HG02759 (cell line): ENCODE measurements around the gene KCNG3.
"Not testable (repeated sequence)": the region's sequence is repeated elsewhere in the genome, so short reads cannot be mapped to it uniquely, and the experiment has no call there.

Experiments
- ATAC-seq: cut with Tn5 transposase; IDR thresholded peaks from one replicate; pipeline ENCODE4 v1.9.1; 2021; ENCODE audit warnings: mild to moderate bottlenecking, moderate library complexity; ENCODE audit not compliant: unreplicated experiment

KCNG3 gene

GRCh38 chr2:42430188-42430587, 63.6 kb downstream of the KCNG3 start:
- no peak for ATAC-seq

DNA sequence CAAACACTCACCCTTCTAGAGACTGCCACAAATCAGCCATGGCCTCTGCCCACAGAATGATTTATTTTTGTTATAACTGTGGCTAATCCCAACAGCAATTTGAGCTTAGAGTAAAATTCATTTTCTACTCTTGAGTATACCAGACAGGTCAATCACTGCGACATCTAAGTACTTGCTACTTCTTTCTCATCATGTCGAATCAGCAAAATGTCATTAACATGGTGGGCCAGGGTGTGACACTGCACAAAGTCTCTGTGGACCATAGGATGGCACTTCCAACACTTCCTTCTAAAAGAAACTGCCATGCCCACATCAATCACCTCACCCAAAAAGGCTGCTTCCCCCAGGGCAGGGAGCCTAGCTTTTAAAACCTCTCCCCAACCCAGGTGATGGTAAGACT, 64.4 kb downstream of the KCNG3 start:
- ATAC-seq: no peak

GRCh38 chr2:42425697-42426096, 68.1 kb downstream of the KCNG3 start:
- no peak for ATAC-seq

DNA sequence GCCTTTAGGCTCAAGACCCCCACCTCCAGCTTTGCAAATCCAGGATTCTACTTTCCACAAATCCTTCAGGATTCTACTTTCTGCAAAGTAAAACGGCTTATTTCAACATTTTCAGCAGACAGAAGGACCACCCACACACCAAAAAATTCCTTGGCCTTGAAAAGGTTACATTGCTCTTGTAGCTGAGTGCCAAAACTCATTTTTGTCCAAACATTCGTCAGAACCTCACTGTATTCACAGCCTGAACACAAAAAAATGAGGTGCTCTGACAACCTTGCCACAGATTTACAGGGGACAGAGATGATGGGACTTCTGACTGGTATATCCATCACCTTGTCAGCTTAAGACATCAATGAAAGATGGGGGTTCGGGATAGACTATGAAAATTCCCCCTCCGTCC, 69.7 kb downstream of the KCNG3 start:
- no peak for ATAC-seq

DNA sequence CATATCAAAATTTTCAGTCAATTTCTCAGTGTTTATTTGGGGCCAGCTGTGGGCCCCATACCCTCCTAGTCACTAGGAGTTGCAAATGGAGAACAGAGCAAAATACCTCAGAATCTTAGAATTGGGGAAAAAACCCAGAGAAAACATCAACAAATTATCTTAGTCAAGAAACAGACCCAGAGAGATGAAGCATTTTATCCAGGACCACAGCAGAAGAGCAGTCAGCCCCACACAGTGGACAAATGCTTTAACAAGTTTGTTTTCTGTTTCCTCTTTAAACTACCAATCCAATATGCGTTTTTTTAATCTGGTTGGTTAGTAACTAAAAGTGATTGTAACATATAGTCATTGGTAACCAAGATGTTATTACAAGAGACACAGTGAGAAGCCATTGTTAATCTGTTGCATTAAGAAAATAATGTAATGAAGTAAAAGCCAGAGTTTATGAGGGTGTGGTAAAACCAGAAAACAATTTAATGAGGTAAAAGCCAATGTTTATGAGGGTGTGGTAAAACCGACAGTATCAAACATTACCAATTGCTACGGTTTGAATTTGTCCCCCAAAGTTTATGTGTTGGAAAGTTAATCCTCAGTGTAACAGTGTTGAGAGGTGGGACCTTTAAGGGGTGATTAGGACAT, 72.1 kb downstream of the KCNG3 start:
- no peak for ATAC-seq

DNA sequence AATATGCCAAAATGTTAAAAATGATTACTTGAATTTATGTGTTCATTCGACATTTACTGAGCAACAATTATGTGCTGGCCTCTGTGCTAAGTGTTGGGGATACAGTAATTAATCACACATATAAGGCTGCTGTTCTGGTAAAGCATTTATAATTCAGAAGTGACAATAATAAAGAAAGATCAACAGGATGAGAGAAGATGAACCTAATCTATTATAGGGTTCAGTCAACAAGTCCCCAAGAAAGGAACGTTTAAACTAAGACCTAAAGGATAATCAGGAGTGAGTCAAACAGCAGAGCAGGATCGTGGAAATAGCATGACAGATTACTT, 72.7 kb downstream of the KCNG3 start:
- no peak for ATAC-seq

- ATAC-seq: no peak
Observed at GRCh38 chr2:42414648-42415047, 79.1 kb downstream of the KCNG3 start.

- ATAC-seq: no peak
Observed at GRCh38 chr2:42414158-42414557, 79.6 kb downstream of the KCNG3 start.

DNA sequence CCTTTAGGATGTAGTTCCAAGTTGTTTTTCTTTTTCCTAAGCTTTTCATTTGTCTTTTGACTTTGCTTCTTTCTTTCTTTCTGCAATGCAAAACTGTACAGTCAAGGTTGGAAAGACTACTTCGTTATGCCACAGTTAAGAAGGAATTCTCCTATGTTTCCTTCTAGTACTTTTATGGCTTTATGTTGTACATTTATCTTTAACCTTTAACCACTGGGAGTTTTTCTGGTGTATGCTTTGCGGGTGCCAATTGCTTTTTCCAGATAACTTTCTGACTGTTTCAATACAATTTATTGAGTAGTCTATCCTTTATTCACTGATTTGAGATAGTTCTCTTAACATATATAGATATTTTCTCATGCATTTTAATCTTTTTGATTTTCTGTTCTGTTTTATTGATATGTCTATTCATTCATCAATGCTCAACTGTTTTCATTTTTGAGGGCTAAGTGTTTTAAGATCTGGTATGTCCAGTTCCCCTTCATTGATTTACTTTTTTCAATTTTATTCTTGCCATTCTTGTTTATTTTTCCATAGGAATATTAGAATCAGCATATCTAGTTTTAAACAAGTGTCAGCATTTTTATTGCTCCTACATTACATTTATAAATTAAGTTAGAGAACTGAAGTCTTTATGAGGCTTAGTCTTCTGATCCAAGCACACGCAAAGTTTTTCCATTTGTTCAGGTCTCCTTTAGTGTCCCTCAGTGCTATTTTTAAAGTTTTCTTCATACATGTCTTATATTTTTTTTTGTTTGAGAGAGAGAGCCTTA, 82.9 kb downstream of the KCNG3 start:
- ATAC-seq: no peak

DNA sequence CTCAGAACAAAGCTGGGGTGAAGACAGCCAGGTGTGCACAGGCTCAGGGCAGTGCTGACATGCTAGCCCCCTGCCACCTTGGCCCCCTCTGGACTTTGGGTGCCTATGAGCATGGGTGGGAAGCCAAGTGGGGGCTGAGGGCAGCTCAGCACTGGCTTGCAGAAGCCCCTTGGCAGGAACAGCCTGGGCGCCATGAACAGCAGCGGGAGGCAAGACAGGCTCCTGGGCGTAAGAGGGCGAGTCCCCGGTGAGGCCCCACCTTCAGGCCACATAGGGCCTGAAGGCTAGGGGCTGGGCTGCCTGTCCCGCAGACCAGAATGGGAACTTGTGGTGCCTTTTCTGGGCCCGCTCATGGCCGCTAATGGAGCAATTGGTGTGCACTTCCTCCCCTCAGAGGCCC, 85.8 kb downstream of the KCNG3 start:
- ATAC-seq: no peak

- no peak for ATAC-seq
Observed at GRCh38 chr2:42407476-42407875, 86.3 kb downstream of the KCNG3 start.

- ATAC-seq: no peak
Observed at GRCh38 chr2:42404676-42405075, 89.1 kb downstream of the KCNG3 start.

GRCh38 chr2:42401773-42402172, 92.0 kb downstream of the KCNG3 start:
- no peak for ATAC-seq

DNA sequence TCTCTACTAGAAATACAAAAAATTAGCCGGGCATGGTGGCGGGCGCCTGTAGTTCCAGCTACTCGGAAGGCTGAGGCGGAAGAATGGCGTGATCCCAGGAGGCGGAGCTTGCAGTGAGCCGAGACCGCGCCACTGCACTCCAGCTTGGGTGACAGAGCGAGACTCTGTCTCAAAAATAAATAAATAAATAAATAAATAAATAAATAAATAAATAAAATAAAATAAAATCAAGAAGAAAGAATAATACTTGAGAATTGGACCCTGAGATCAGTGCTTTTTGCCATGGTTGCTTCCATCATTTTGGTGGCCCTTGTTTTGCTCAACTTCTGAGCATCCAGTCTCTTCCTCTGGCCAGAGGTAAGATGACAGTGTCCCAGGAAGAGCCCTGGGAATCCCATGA, 95.7 kb downstream of the KCNG3 start:
- ATAC-seq: not testable (repeated sequence)

DNA sequence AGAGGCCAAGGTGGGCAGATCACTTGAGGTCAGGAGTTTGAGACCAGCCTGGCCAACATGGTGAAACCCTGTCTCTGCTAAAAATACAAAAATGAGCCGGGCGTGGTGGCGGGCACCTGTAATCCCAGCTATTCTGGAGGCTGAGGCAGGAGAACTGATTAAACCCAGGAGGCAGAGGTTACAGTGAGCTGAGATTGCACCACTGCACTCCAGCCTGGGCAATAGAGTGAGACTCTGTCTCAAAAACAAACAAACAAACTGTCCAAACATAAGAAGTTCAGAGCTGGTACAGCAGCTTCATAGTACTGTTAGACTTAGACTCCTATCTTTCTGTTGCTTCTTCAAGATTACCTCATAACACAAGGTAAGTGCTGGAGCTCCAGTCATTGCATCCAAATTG, 100.5 kb downstream of the KCNG3 start:
- ATAC-seq: not testable (repeated sequence)

GRCh38 chr2:42392191-42392590, 101.6 kb downstream of the KCNG3 start:
- ATAC-seq: no peak
